K562 (cell line): ENCODE results near the gene USP24. TPM values are rescaled to one million over a fixed set of nuclear protein-coding genes. Genes with fewer than 3 reads are reported as not detected.

Source experiments
- ATAC-seq: fragments of 200-7000 bp; cut with Tn5 transposase; 3 replicates; pipeline ENCODE4 v1.9.1; 2020; ENCODE audit warnings: moderate library complexity
- BruUV-seq: library from RNA; stranded (reverse); fragments of 400-500 nt; replicated peaks from 2 replicates; lab custom pipeline; 2021; lab: Mats Ljungman, UMichigan
- CTCF ChIA-PET: fragments of 300-600 bp; formaldehyde crosslinking; extraction: SDS; loops from one replicate; lab custom pipeline; 2021; ENCODE audit warnings: low intra/inter-chr PET ratio; lab: Yijun Ruan, JAX
- POLR2A ChIA-PET: fragments of 300-600, 350-650 bp; sonication (Branson Sonifier 250); formaldehyde crosslinking; extraction: SDS; loops from one replicate; lab custom pipeline; 2021; ENCODE audit warnings: antibody characterized with exemption, inconsistent platforms; lab: Yijun Ruan, JAX
- DNase-seq, 4 experiments: peaks; one replicate each; pipeline versions ENCODE4 v3.0.0 to v3.0.0-alpha.2; 2011 to 2018; ENCODE audit warnings: low spot score in 3 of 4, mixed read lengths in 3 of 4; ENCODE audit errors: extremely low read depth in 1 of 4
- FAIRE-seq: peaks from 2 replicates; lab custom pipeline; 2011; peaks lifted over from hg19 to GRCh38; lab: Jason Lieb, UNC
- H2AFZ ChIP-seq: 2 replicates; pipeline ENCODE4 v1.6.0; 2011; ENCODE audit warnings: low read depth, low read length, control low read depth, inconsistent platforms
- H3K27ac ChIP-seq: fragments of 200-600 bp; 3 replicates; pipeline ENCODE4 v1.8.0; 2011; ENCODE audit warnings: low read depth, mild to moderate bottlenecking, control low read depth, inconsistent platforms, low read length, moderate library complexity, mixed read lengths; ENCODE audit errors: extremely low read depth
- H3K27me3 ChIP-seq, 2 experiments: fragments of 300-600 bp in 1 of 2; 2 replicates in 1 of 2; 3 replicates in 1 of 2; pipeline versions ENCODE4 v1.6.0 to v1.8.0; 2011; ENCODE audit warnings: inconsistent platforms in 2 of 2, low read length in 2 of 2, mild to moderate bottlenecking in 1 of 2, mixed read lengths in 1 of 2, moderate library complexity in 1 of 2; ENCODE audit not compliant: control insufficient read depth in 2 of 2, insufficient read depth in 2 of 2
- H3K36me3 ChIP-seq: fragments of 300-600 bp; 3 replicates; pipeline ENCODE4 v1.8.0; 2011; ENCODE audit warnings: mild to moderate bottlenecking, low read length, inconsistent platforms; ENCODE audit not compliant: control insufficient read depth, insufficient read depth
- H3K4me1 ChIP-seq, 2 experiments: fragments of 200-600 bp in 1 of 2; replicated peaks in 1 of 2; 2 replicates in 1 of 2; 3 replicates in 1 of 2; pipeline versions ENCODE4 v1.5.1 to v1.8.0; 2011; ENCODE audit warnings: inconsistent platforms in 2 of 2, low read length in 2 of 2, mild to moderate bottlenecking in 1 of 2, mixed read lengths in 1 of 2, moderate library complexity in 1 of 2; ENCODE audit not compliant: control insufficient read depth in 2 of 2, insufficient read depth in 2 of 2
- H3K4me2 ChIP-seq: 2 replicates; pipeline ENCODE4 v1.6.1; 2011; ENCODE audit warnings: low read length, control low read depth, inconsistent platforms, mixed read lengths; ENCODE audit not compliant: insufficient read depth
- H3K4me3 ChIP-seq: fragments of 200-600 bp; sonication (generic), shearing (Covaris generic); 2 replicates; pipeline ENCODE4 v1.5.1; 2016; ENCODE audit warnings: control low read depth, inconsistent platforms
- H3K79me2 ChIP-seq: fragments of 200-600 bp; 3 replicates; pipeline ENCODE4 v1.8.0; 2011; ENCODE audit warnings: low read length, inconsistent platforms; ENCODE audit not compliant: control insufficient read depth, insufficient read depth
- H3K9ac ChIP-seq, 2 experiments: 2 replicates each; pipeline versions ENCODE4 v1.6.0 to v1.6.1; 2011; ENCODE audit warnings: low read depth in 2 of 2, low read length in 2 of 2, control low read depth in 1 of 2, inconsistent platforms in 1 of 2, mild to moderate bottlenecking in 1 of 2, mixed read lengths in 1 of 2; ENCODE audit not compliant: insufficient read depth in 1 of 2
- H3K9me1 ChIP-seq: one replicate; pipeline ENCODE4 v1.6.0; 2011; ENCODE audit warnings: inconsistent platforms, mild to moderate bottlenecking, low read length, moderate library complexity; ENCODE audit not compliant: control insufficient read depth, insufficient read depth
- H3K9me3 ChIP-seq: replicated peaks from 2 replicates; pipeline ENCODE4 v1.5.1; 2011; ENCODE audit warnings: low read depth, low read length, inconsistent platforms; ENCODE audit not compliant: control insufficient read depth, insufficient read depth
- H4K20me1 ChIP-seq: replicated peaks from 2 replicates; pipeline ENCODE4 v1.6.1; 2011; ENCODE audit warnings: low read length, inconsistent platforms, mixed read lengths; ENCODE audit not compliant: control insufficient read depth, insufficient read depth
- CHD1 ChIP-seq: fragments of 200-600 bp; sonication (generic); IDR thresholded peaks from one replicate; pipeline ENCODE4 v1.6.1; 2012; ENCODE audit warnings: mild to moderate bottlenecking, moderate library complexity, low read length, inconsistent platforms
- DNMT1 ChIP-seq: fragments of 450-650 bp; IDR thresholded peaks from 2 replicates; pipeline ENCODE4 v1.6.1; 2016; ENCODE audit warnings: antibody characterized with exemption, mild to moderate bottlenecking
- GABPA ChIP-seq: fragments of 200-800 bp; sonication (Bioruptor generic); conservative IDR thresholded peaks from 2 replicates; pipeline ENCODE4 v1.6.1; 2016; ENCODE audit warnings: low read depth, missing genetic modification characterization, missing compliant biosample characterization
- ID3 ChIP-seq, 2 experiments: fragments of 250-450 bp in 1 of 2; fragments of 450-650 bp in 1 of 2; sonication (Bioruptor Pico) in 1 of 2; IDR thresholded peaks; 2 replicates each; pipeline versions ENCODE4 v1.6.1 to v1.8.0; 2016 to 2021; ENCODE audit warnings: mild to moderate bottlenecking in 2 of 2, moderate library complexity in 2 of 2, missing compliant biosample characterization in 1 of 2, missing genetic modification characterization in 1 of 2
- KAT2B ChIP-seq: IDR thresholded peaks from one replicate; pipeline ENCODE4 v1.6.1; 2012; ENCODE audit warnings: low read depth, mild to moderate bottlenecking, control low read depth, inconsistent platforms, low read length, moderate library complexity
- MECOM ChIP-seq: fragments of 250-450 bp; sonication (Bioruptor Pico); IDR thresholded peaks from 2 replicates; pipeline ENCODE4 v1.8.0; 2022; ENCODE audit warnings: inconsistent platforms
- PHB ChIP-seq: fragments of 250-450 bp; sonication (Bioruptor Pico); IDR thresholded peaks from 2 replicates; pipeline ENCODE4 v1.5.0; 2021
- PHB2 ChIP-seq: fragments of 450-650 bp; IDR thresholded peaks from 2 replicates; pipeline ENCODE4 v1.6.1; 2017; ENCODE audit warnings: low read depth
- POLR2A ChIP-seq: fragments of 450-650 bp; conservative IDR thresholded peaks from 2 replicates; pipeline ENCODE4 v1.6.1; 2016
- RAD21 ChIP-seq, 2 experiments: fragments of 250-450 bp in 1 of 2; fragments of 450-650 bp in 1 of 2; sonication (Bioruptor Pico) in 1 of 2; formaldehyde crosslinking in 1 of 2; IDR thresholded peaks in 1 of 2; conservative IDR thresholded peaks in 1 of 2; 2 replicates each; pipeline versions ENCODE4 v1.4.0 to v1.8.0; 2020 to 2022; ENCODE audit warnings: mild to moderate bottlenecking in 2 of 2, moderate library complexity in 1 of 2
- STAT5A ChIP-seq: IDR thresholded peaks from 2 replicates; pipeline ENCODE4 v1.6.1; 2012; ENCODE audit warnings: low read length, inconsistent platforms, borderline replicate concordance
- TOE1 ChIP-seq, 2 experiments: fragments of 450-650 bp in 1 of 2; sonication (generic) in 1 of 2; formaldehyde crosslinking in 1 of 2; IDR thresholded peaks; 2 replicates each; pipeline versions ENCODE4 v1.7.1 to v1.8.0; 2016 to 2022; ENCODE audit warnings: borderline replicate concordance in 2 of 2, mild to moderate bottlenecking in 2 of 2, antibody characterized with exemption in 1 of 2, inconsistent platforms in 1 of 2, low read depth in 1 of 2, missing genetic modification reagents in 1 of 2, moderate library complexity in 1 of 2
- TSC22D4 ChIP-seq: fragments of 450-650 bp; IDR thresholded peaks from 2 replicates; pipeline ENCODE4 v1.6.1; 2016; ENCODE audit warnings: missing genetic modification characterization, missing biosample characterization, control low read depth
- ZKSCAN1 ChIP-seq: fragments of 150-350 bp; IDR thresholded peaks from 2 replicates; pipeline ENCODE4 v1.6.1; 2016; ENCODE audit warnings: low read depth, low read length
- ZNF121 ChIP-seq: sonication (generic); formaldehyde crosslinking; conservative IDR thresholded peaks from 2 replicates; pipeline ENCODE4 v1.8.0; 2022; ENCODE audit warnings: missing genetic modification reagents
- ZNF57 ChIP-seq: fragments of 450-650 bp; formaldehyde crosslinking; IDR thresholded peaks from 2 replicates; pipeline ENCODE4 v1.4.0; 2020; ENCODE audit warnings: mild to moderate bottlenecking, moderate library complexity
- ZNF76 ChIP-seq: fragments of 250-450 bp; sonication (Bioruptor Pico); IDR thresholded peaks from 2 replicates; pipeline ENCODE4 v1.4.0; 2020; ENCODE audit warnings: mild to moderate bottlenecking, moderate library complexity, borderline replicate concordance
- WGBS: fragments of 100-300 bp; shearing (Covaris generic); methylation state at CpG from one replicate; pipeline ENCODE4 v1.1.6; 2016; ENCODE audit warnings: low coverage, mixed read lengths; ENCODE audit not compliant: insufficient coverage; ENCODE audit errors: missing lambda C conversion rate; 5-methylcytosine and 5-hydroxymethylcytosine counted together
- in situ Hi-C: fragments of 300-500 bp; cut with MboI; formaldehyde crosslinking; loops from 4 replicates; pipeline ENCODE4 v1.15.0; 2018; ENCODE audit warnings: inconsistent platforms, mixed read lengths
- intact Hi-C: fragments of 100-400 bp; cut with micrococcal nuclease; formaldehyde crosslinking; loops from 2 replicates; pipeline ENCODE4 v1.14.2; 2022
- polyA plus RNA-seq, 8 experiments: library from polyadenylated mRNA; depleted of rRNA in 4 of 8; stranded (reverse) in 5 of 8; unstranded in 3 of 8; fragments of >200 nt; fragmentation: Nextera tagmentation in 2 of 8; fragmentation: Illumina TruSeq in 1 of 8; extraction: Ambion mirVana in 2 of 8; extraction: Trizol in 1 of 8; gene quantifications; 2 replicates each; pipeline versions ENCODE4 v1.2.1 to v1.2.3, GENCODE V29; 2011 to 2014; ENCODE audit warnings: inconsistent platforms in 1 of 8, missing spikeins in 1 of 8
- total RNA-seq, 7 experiments: library from RNA; depleted of rRNA in 6 of 7; stranded (reverse); fragments of >200 nt in 6 of 7; fragmentation: Illumina TruSeq in 2 of 7; extraction: Trizol in 2 of 7; gene quantifications; 2 replicates each; pipeline versions ENCODE4 v1.2.1 to v1.2.3, GENCODE V29; 2011 to 2021; ENCODE audit warnings: low replicate concordance in 1 of 7
- TF ChIP-seq, protein P1 (sequence below): fragments of 200-800 bp; sonication (Bioruptor generic); IDR thresholded peaks from 2 replicates; pipeline ENCODE4 v1.6.1; 2016; ENCODE audit warnings: missing genetic modification characterization, missing compliant biosample characterization

The USP24 gene
- total and polyA plus RNA-seq, 9 of the 15 experiments (the other 6 are each of a cell fraction or from before 2014, with no cell fraction given) = 7.7 to 62.6 (median 36.8) TPM

GRCh38 chr1:55156608-55157007, 58.6 kb downstream of the USP24 start:
- no peaks in the 10 kb centered on the region for H3K4me1 ChIP-seq
- peaks cover 86% of the 10 kb centered on the region for H3K36me3 ChIP-seq
- no peak overlapping the region for H3K4me3 ChIP-seq
- H3K9me1 ChIP-seq = no peaks in the 10 kb centered on the region
- no TSS peak for BruUV-seq
- H3K9ac ChIP-seq = no peak overlapping the region
- H3K4me2 ChIP-seq = no peak overlapping the region
- H3K27me3 ChIP-seq = no peaks in the 10 kb centered on the region
- in situ Hi-C loops (no loop called here), intact Hi-C loops (no loop called here)
- whole genome bisulfite sequencing = 100% methylated on average over 3 of the region's 3 CpGs
- no peaks in the 10 kb centered on the region for H3K79me2 ChIP-seq
- no peak overlapping the region for H2AFZ ChIP-seq
- H3K9me3 ChIP-seq = no peaks in the 10 kb centered on the region
- CTCF ChIA-PET = interaction anchor here (0.6 kb wide), 1 partner anchor 13 kb away, joined by 3 read pairs; no protein-coding TSS in a partner anchor
- FAIRE-seq (no peak), DNase-seq (no peak), ATAC-seq (no peak)
- no peaks in the 10 kb centered on the region for H4K20me1 ChIP-seq
- POLR2A ChIA-PET = no interaction called here
- no peak overlapping the region for H3K27ac ChIP-seq
- no peak for TF ChIP-seq STAT5A
- TF ChIP-seq KAT2B = no peak
- TF ChIP-seq TSC22D4 (tag) = no peak
- TF ChIP-seq ZNF76 (CRISPR knock-in tag) = no peak
- TF ChIP-seq CHD1 = no peak
- no peak for TF ChIP-seq ZNF121
- no peak for TF ChIP-seq TOE1 (IDR thresholded peaks at IDR 0.05; ENCODE audit: borderline replicate concordance)
- TF ChIP-seq TOE1 (CRISPR knock-in tag; IDR thresholded peaks at IDR 0.05; ENCODE audit: borderline replicate concordance, low read depth) = no peak
- TF ChIP-seq POLR2A = no peak
- no peak for TF ChIP-seq PHB
- no peak for TF ChIP-seq MECOM (CRISPR knock-in tag)
- no peak for TF ChIP-seq DNMT1
- TF ChIP-seq, protein P1, sequence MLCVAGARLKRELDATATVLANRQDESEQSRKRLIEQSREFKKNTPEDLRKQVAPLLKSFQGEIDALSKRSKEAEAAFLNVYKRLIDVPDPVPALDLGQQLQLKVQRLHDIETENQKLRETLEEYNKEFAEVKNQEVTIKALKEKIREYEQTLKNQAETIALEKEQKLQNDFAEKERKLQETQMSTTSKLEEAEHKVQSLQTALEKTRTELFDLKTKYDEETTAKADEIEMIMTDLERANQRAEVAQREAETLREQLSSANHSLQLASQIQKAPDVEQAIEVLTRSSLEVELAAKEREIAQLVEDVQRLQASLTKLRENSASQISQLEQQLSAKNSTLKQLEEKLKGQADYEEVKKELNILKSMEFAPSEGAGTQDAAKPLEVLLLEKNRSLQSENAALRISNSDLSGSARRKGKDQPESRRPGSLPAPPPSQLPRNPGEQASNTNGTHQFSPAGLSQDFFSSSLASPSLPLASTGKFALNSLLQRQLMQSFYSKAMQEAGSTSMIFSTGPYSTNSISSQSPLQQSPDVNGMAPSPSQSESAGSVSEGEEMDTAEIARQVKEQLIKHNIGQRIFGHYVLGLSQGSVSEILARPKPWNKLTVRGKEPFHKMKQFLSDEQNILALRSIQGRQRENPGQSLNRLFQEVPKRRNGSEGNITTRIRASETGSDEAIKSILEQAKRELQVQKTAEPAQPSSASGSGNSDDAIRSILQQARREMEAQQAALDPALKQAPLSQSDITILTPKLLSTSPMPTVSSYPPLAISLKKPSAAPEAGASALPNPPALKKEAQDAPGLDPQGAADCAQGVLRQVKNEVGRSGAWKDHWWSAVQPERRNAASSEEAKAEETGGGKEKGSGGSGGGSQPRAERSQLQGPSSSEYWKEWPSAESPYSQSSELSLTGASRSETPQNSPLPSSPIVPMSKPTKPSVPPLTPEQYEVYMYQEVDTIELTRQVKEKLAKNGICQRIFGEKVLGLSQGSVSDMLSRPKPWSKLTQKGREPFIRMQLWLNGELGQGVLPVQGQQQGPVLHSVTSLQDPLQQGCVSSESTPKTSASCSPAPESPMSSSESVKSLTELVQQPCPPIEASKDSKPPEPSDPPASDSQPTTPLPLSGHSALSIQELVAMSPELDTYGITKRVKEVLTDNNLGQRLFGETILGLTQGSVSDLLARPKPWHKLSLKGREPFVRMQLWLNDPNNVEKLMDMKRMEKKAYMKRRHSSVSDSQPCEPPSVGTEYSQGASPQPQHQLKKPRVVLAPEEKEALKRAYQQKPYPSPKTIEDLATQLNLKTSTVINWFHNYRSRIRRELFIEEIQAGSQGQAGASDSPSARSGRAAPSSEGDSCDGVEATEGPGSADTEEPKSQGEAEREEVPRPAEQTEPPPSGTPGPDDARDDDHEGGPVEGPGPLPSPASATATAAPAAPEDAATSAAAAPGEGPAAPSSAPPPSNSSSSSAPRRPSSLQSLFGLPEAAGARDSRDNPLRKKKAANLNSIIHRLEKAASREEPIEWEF (CRISPR knock-in tag) = no peak
- TF ChIP-seq ZNF57 = no peak
- no peak for TF ChIP-seq GABPA
- TF ChIP-seq ZKSCAN1 = no peak
- TF ChIP-seq ID3 (CRISPR knock-in tag; IDR thresholded peaks at IDR 0.05) = no peak
- no peak for TF ChIP-seq ID3 (tag; IDR thresholded peaks at IDR 0.05)
- TF ChIP-seq PHB2 = no peak
- TF ChIP-seq RAD21 (CRISPR knock-in tag; conservative IDR thresholded peaks at IDR 0.05 in 1 of 2, IDR thresholded peaks at IDR 0.05 in 1 of 2) = no peak
